ENCODE results near the gene TMEM51.

The TMEM51 gene

DNA sequence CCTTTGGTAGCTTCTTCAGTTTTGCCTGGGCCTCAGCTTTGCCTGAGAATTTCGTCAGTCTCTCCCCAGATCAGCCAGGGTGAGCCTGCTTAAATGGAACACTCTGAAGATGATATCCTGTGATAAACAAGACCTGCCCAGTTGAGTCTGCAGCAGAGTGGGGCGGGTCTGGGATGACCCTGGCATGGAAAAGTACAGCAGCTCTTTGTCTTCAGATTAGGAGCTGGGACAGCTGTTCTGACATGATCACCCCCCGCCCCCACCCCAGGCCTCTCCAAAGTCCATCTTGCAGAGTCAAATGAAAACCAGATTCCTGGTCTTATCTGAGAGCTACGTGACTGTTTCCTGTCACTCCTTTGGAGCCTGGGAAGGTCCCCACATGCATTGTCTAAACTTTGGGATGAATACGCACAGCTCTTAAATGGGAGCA lies 2.2 kb upstream of the TMEM51 start:
- H3K4me3 ChIP-seq (ENCODE audit: low read length), result peak overlapping the region; percentile 19
- no peaks in the 10 kb centered on the region for H3K36me3 ChIP-seq (ENCODE audit: control insufficient read depth, insufficient read depth, low read length)
- H3K27me3 ChIP-seq (ENCODE audit: control insufficient read depth, insufficient read depth, low read length), result no peaks in the 10 kb centered on the region
- no peak overlapping the region for H3K9ac ChIP-seq (ENCODE audit: low read length)
- H3K4me1 ChIP-seq (ENCODE audit: control insufficient read depth, insufficient read depth, low read length), result peaks cover 22% of the 10 kb centered on the region
- peak overlapping the region; percentile 95 for H3K27ac ChIP-seq (ENCODE audit: low read depth, low read length)

- peak overlapping the region; percentile 95 for H3K27ac ChIP-seq (ENCODE audit: low read depth, low read length)
- H3K4me1 ChIP-seq (ENCODE audit: control insufficient read depth, insufficient read depth, low read length), result peaks cover 25% of the 10 kb centered on the region
These were observed 1.7 kb upstream of the TMEM51 start for GRCh38 chr1:15151871-15152270.

GRCh38 chr1:15152318-15153183 lies 996 bp upstream of the TMEM51 start:
- Histone ChIP-seq H3K27me3 (ENCODE audit: control insufficient read depth, insufficient read depth, low read length) (no peaks in the 10 kb centered on the region), H3K4me1 (ENCODE audit: control insufficient read depth, insufficient read depth, low read length) (peaks cover 27% of the 10 kb centered on the region), H3K36me3 (ENCODE audit: control insufficient read depth, insufficient read depth, low read length) (no peaks in the 10 kb centered on the region), H3K4me3 (ENCODE audit: low read length) (peak overlapping the region; percentile 85), H3K27ac (ENCODE audit: low read depth, low read length) (peak overlapping the region; percentile 95), H3K9ac (ENCODE audit: low read length) (peak overlapping the region; percentile 64)

More at GRCh38 chr1:15151871-15152270, 1.7 kb upstream of the TMEM51 start:
- Histone ChIP-seq H3K9ac (ENCODE audit: low read length) (no peak overlapping the region), H3K27me3 (ENCODE audit: control insufficient read depth, insufficient read depth, low read length) (no peaks in the 10 kb centered on the region), H3K4me3 (ENCODE audit: low read length) (peak overlapping the region; percentile 85), H3K36me3 (ENCODE audit: control insufficient read depth, insufficient read depth, low read length) (no peaks in the 10 kb centered on the region)

GRCh38 chr1:15153842-15154479 lies 414 bp downstream of the TMEM51 start:
- H3K9ac ChIP-seq (ENCODE audit: low read length), result peak overlapping the region; percentile 68
- no peaks in the 10 kb centered on the region for H3K36me3 ChIP-seq (ENCODE audit: control insufficient read depth, insufficient read depth, low read length)
- peaks cover 38% of the 10 kb centered on the region for H3K4me1 ChIP-seq (ENCODE audit: control insufficient read depth, insufficient read depth, low read length)
- no peaks in the 10 kb centered on the region for H3K27me3 ChIP-seq (ENCODE audit: control insufficient read depth, insufficient read depth, low read length)
- peak overlapping the region; percentile 95 for H3K27ac ChIP-seq (ENCODE audit: low read depth, low read length)
- peak overlapping the region; percentile 85 for H3K4me3 ChIP-seq (ENCODE audit: low read length)

GRCh38 chr1:15154480-15155036 lies 1.0 kb downstream of the TMEM51 start:
- H3K36me3 ChIP-seq (ENCODE audit: control insufficient read depth, insufficient read depth, low read length), result no peaks in the 10 kb centered on the region
- H3K27me3 ChIP-seq (ENCODE audit: control insufficient read depth, insufficient read depth, low read length), result no peaks in the 10 kb centered on the region
- peaks cover 42% of the 10 kb centered on the region for H3K4me1 ChIP-seq (ENCODE audit: control insufficient read depth, insufficient read depth, low read length)
- H3K9ac ChIP-seq (ENCODE audit: low read length), result no peak overlapping the region
- H3K4me3 ChIP-seq (ENCODE audit: low read length), result peak overlapping the region; percentile 85
- H3K27ac ChIP-seq (ENCODE audit: low read depth, low read length), result peak overlapping the region; percentile 95

DNA sequence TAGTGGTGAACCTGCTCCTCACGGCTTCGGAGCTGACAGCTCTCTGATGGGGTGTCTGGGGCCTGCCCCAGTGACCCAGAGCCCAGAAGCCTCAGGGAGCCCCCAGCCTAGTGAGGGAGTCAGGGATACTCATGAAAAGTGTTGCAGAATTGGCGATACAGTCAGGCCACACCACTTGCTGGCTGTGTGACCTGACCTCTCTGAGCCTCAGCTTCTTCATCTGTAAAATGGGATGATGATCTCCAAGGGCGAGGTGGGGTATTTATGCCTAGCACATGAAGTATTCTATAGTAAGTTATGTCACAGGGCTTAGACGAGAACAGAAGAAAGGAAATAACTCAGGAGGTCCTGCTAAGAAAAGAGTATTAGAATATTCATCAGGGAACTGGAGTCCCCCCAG lies 1.6 kb downstream of the TMEM51 start:
- peak overlapping the region; percentile 85 for H3K4me3 ChIP-seq (ENCODE audit: low read length)
- H3K36me3 ChIP-seq (ENCODE audit: control insufficient read depth, insufficient read depth, low read length), result no peaks in the 10 kb centered on the region
- no peak overlapping the region for H3K9ac ChIP-seq (ENCODE audit: low read length)
- no peaks in the 10 kb centered on the region for H3K27me3 ChIP-seq (ENCODE audit: control insufficient read depth, insufficient read depth, low read length)
- H3K27ac ChIP-seq (ENCODE audit: low read depth, low read length), result peak overlapping the region; percentile 95
- peaks cover 42% of the 10 kb centered on the region for H3K4me1 ChIP-seq (ENCODE audit: control insufficient read depth, insufficient read depth, low read length)

DNA sequence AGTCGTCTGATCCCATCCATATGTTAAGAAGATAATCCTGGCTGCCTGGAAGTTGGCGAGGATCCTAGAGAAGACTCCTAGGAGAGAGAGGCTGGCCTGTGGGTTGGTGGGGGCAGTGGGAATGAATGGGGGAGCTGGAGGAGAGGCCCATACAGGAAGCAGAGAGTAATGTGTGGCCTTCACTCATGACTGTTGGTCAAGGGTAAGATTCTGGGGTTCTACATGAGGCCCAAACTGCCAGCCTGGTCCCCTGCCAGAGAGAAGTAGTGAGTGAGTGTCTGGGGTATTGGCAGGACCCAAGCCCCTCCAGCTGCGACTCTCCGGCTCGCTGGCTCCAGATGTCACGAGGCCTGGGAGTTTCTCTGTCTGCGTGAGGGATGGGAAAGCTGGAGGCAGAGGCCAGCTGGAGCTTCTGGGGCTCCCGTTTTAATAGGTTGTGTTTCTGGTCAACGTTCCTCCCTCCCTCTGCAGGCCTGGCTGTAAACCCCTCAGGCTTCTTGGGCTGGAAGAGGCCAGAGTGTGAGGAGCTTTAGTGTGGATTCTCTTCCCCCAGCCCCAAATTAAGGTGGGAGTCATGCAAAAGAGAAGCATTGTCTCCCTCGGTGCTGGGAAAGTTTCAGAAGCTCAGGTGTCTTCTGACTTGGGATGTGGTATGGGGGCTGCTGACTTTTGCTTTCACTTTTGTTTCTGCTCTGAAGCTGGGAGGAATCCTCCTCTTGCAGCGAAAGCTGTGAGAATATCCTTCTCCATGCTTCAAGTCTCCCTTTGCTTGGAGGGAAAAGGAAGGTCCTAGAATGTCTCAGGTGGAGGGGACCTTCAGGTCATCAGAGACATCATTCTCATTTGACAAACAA lies 2.6 kb downstream of the TMEM51 start:
- Histone ChIP-seq H3K27ac (ENCODE audit: low read depth, low read length) (peak overlapping the region; percentile 95), H3K27me3 (ENCODE audit: control insufficient read depth, insufficient read depth, low read length) (no peaks in the 10 kb centered on the region), H3K9ac (ENCODE audit: low read length) (no peak overlapping the region), H3K36me3 (ENCODE audit: control insufficient read depth, insufficient read depth, low read length) (no peaks in the 10 kb centered on the region), H3K4me1 (ENCODE audit: control insufficient read depth, insufficient read depth, low read length) (peaks cover 44% of the 10 kb centered on the region), H3K4me3 (ENCODE audit: low read length) (peak overlapping the region; percentile 30)

- Histone ChIP-seq H3K27me3 (ENCODE audit: control insufficient read depth, insufficient read depth, low read length) (no peaks in the 10 kb centered on the region), H3K9ac (ENCODE audit: low read length) (no peak overlapping the region), H3K27ac (ENCODE audit: low read depth, low read length) (peak overlapping the region; percentile 44), H3K4me3 (ENCODE audit: low read length) (no peak overlapping the region), H3K36me3 (ENCODE audit: control insufficient read depth, insufficient read depth, low read length) (no peaks in the 10 kb centered on the region), H3K4me1 (ENCODE audit: control insufficient read depth, insufficient read depth, low read length) (peaks cover 40% of the 10 kb centered on the region)
These were observed 3.3 kb downstream of the TMEM51 start for GRCh38 chr1:15156807-15157380.

DNA sequence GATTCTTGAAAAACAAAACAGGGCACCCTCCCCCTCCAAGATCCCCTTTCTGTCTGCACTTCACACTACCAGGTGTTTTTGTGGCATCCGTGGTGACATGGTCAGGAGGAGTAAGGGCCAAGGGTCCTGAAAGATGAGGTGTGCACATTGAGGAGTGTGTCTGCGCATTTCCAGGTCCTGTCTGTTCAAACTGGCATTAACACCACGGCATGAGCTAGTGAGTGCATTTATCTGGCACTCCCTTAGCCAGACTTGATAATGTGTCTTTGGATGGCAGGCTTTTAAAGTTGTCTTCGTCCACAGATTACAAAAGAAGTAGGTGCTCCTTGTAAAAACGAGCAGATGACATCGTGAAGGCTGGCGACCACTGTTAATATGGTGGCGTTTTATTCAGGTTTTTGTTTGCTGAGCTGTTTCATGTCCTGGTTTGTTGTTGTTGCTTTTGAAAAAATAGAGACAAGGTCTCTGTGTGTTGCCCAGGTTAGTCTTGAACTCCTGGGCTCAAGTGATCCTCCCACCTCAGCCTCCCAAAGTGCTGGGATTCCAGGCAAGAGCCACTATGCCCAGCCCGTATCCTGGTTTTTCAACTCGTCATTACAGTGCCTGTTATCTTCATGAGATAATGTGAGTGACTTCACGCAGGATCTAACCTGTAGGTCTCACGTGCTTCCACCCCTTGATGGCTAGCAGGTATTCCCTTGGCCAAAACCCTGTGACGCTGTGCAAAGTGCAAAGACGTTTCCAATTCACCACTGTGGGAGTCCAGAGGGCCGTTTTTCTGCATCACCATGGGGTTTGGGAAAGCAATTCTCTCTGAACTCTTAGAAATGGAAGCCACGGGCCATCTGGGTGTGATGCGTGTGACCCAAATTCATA lies 4.2 kb downstream of the TMEM51 start:
- peaks cover 37% of the 10 kb centered on the region for H3K4me1 ChIP-seq (ENCODE audit: control insufficient read depth, insufficient read depth, low read length)
- H3K9ac ChIP-seq (ENCODE audit: low read length), result no peak overlapping the region

DNA sequence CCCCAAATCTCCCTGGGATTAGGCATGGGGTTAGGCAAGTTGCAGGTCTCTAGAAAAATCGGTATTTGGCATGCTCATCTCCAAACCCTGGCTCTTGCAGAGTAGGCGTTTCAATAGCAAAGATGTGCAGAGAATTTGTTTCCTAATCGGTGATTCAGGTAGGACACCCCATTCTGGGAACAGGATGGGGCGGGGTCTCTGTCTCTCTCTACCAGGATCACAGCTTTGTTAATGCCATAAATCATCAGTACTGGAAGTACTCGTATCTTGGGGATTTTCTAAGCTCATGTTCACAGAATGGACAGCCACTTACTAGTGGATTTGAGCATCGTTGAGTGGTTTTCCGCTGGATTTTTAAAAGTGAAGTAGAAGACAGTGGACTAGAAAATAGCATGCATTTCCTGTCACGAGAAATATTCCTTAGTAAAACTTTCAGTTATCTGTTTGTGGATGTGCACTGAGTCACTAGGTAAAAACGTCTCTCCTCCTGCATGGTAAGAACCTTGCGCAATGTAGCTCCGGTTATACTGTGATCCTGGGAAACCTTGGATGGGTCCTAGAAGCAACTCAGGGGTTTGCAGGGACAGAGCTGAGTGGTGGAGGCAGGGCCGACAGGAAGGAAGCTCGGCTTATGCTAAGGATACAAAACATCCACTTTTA lies 5.1 kb downstream of the TMEM51 start:
- peaks cover 37% of the 10 kb centered on the region for H3K4me1 ChIP-seq (ENCODE audit: control insufficient read depth, insufficient read depth, low read length)

More for the DNA sequence above, 4.2 kb downstream of the TMEM51 start:
- Histone ChIP-seq H3K36me3 (ENCODE audit: control insufficient read depth, insufficient read depth, low read length) (no peaks in the 10 kb centered on the region), H3K4me3 (ENCODE audit: low read length) (no peak overlapping the region), H3K27me3 (ENCODE audit: control insufficient read depth, insufficient read depth, low read length) (no peaks in the 10 kb centered on the region), H3K27ac (ENCODE audit: low read depth, low read length) (peak overlapping the region; percentile 71)

DNA sequence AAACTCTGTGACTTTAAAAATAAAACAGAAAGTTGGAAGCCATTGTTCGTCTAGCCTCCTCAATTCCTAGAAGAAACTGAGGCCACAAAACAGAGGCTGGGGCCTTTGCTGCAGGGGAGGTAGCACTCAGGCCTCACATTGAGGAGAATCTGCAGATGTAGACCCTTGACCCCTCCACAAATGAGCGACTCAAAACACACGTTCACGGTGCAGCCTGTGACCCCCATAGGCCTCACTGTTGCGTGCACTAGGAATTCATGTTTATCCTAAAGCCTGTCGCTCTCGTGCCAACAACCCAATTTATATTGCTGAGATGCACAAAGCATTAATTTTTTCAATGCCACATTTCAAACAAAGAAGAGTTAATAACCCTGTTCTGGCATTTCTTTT lies 5.6 kb downstream of the TMEM51 start:
- Histone ChIP-seq H3K27me3 (ENCODE audit: control insufficient read depth, insufficient read depth, low read length) (no peaks in the 10 kb centered on the region), H3K9ac (ENCODE audit: low read length) (no peak overlapping the region), H3K27ac (ENCODE audit: low read depth, low read length) (peak overlapping the region; percentile 71), H3K4me3 (ENCODE audit: low read length) (peak overlapping the region; percentile 24), H3K4me1 (ENCODE audit: control insufficient read depth, insufficient read depth, low read length) (peaks cover 37% of the 10 kb centered on the region), H3K36me3 (ENCODE audit: control insufficient read depth, insufficient read depth, low read length) (no peaks in the 10 kb centered on the region)

More for the DNA sequence above, 5.1 kb downstream of the TMEM51 start:
- peak overlapping the region; percentile 71 for H3K27ac ChIP-seq (ENCODE audit: low read depth, low read length)
- peak overlapping the region; percentile 24 for H3K4me3 ChIP-seq (ENCODE audit: low read length)
- H3K36me3 ChIP-seq (ENCODE audit: control insufficient read depth, insufficient read depth, low read length), result no peaks in the 10 kb centered on the region
- no peak overlapping the region for H3K9ac ChIP-seq (ENCODE audit: low read length)
- no peaks in the 10 kb centered on the region for H3K27me3 ChIP-seq (ENCODE audit: control insufficient read depth, insufficient read depth, low read length)
